ENCODE data around the gene SLC46A3. TPM values are rescaled to one million over a fixed set of nuclear protein-coding genes. Genes with fewer than 3 reads are reported as not detected.

The SLC46A3 gene
- total and polyA plus RNA-seq, 2 of the 13 experiments (the other 11 are each of a cell fraction or from before 2014, with no cell fraction given): not detected

GRCh38 chr13:28658796-28659620, 59.8 kb downstream of the SLC46A3 start, which contains the start of gene POMP (continued):
- no peak for TF ChIP-seq ZNF382 (CRISPR knock-in tag; IDR thresholded peaks at IDR 0.05; ENCODE audit: borderline replicate concordance)
- TF ChIP-seq ZNF557 (CRISPR knock-in tag; IDR thresholded peaks at IDR 0.05): no peak
- no peak for TF ChIP-seq SNRNP70 (IDR thresholded peaks at IDR 0.05; ENCODE audit: low read depth, low read length)
- no peak for TF ChIP-seq ZFP36L1 (CRISPR knock-in tag; IDR thresholded peaks at IDR 0.05)
- no peak for TF ChIP-seq RFX5 (IDR thresholded peaks at IDR 0.05; ENCODE audit: low read depth, low read length)
- TF ChIP-seq ZNF224 (CRISPR knock-in tag; IDR thresholded peaks at IDR 0.05): no peak
- no peak; the same call in 1 of the 2 replicates for TF ChIP-seq NCOA2 (CRISPR knock-in tag; IDR thresholded peaks at IDR 0.05)
- no peak for TF ChIP-seq RARG (CRISPR knock-in tag; IDR thresholded peaks at IDR 0.05; ENCODE audit: low read depth)
- TF ChIP-seq, protein P1, sequence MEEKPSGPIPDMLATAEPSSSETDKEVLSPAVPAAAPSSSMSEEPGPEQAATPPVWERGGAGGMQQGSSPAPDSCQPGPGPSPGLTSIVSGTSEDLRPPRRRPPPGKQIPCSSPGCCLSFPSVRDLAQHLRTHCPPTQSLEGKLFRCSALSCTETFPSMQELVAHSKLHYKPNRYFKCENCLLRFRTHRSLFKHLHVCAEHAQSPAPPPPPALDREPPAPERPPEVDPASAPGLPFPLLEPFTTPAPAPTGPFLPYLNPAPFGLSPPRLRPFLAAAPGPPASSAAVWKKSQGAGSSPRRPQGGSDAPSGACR (CRISPR knock-in tag; IDR thresholded peaks at IDR 0.05): peak; percentile 80; the same call in 1 of the 2 replicates
- 0 out of 2 replicates have a peak, but pooled peaks have one; percentile 44 for TF ChIP-seq HNRNPL (IDR thresholded peaks at IDR 0.05; ENCODE audit: low read depth, low read length)
- TF ChIP-seq ZNF10 (CRISPR knock-in tag; IDR thresholded peaks at IDR 0.05; ENCODE audit: borderline replicate concordance, low read depth): no peak
- TF ChIP-seq ZNF18 (CRISPR knock-in tag; IDR thresholded peaks at IDR 0.05; ENCODE audit: insufficient replicate concordance): peak; percentile 65
- no peak for TF ChIP-seq RFX3 (CRISPR knock-in tag; IDR thresholded peaks at IDR 0.05)
- no peak for TF ChIP-seq PLRG1 (conservative IDR thresholded peaks at IDR 0.05)
- TF ChIP-seq PRMT3 (CRISPR knock-in tag; IDR thresholded peaks at IDR 0.05; ENCODE audit: borderline replicate concordance, low read depth): no peak
- TF ChIP-seq, protein P2, sequence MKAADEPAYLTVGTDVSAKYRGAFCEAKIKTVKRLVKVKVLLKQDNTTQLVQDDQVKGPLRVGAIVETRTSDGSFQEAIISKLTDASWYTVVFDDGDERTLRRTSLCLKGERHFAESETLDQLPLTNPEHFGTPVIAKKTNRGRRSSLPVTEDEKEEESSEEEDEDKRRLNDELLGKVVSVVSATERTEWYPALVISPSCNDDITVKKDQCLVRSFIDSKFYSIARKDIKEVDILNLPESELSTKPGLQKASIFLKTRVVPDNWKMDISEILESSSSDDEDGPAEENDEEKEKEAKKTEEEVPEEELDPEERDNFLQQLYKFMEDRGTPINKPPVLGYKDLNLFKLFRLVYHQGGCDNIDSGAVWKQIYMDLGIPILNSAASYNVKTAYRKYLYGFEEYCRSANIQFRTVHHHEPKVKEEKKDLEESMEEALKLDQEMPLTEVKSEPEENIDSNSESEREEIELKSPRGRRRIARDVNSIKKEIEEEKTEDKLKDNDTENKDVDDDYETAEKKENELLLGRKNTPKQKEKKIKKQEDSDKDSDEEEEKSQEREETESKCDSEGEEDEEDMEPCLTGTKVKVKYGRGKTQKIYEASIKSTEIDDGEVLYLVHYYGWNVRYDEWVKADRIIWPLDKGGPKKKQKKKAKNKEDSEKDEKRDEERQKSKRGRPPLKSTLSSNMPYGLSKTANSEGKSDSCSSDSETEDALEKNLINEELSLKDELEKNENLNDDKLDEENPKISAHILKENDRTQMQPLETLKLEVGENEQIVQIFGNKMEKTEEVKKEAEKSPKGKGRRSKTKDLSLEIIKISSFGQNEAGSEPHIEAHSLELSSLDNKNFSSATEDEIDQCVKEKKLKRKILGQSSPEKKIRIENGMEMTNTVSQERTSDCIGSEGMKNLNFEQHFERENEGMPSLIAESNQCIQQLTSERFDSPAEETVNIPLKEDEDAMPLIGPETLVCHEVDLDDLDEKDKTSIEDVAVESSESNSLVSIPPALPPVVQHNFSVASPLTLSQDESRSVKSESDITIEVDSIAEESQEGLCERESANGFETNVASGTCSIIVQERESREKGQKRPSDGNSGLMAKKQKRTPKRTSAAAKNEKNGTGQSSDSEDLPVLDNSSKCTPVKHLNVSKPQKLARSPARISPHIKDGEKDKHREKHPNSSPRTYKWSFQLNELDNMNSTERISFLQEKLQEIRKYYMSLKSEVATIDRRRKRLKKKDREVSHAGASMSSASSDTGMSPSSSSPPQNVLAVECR (CRISPR knock-in tag; IDR thresholded peaks at IDR 0.05; ENCODE audit: borderline replicate concordance): peak; percentile 95
- no peak for TF ChIP-seq ZNF136 (CRISPR knock-in tag; IDR thresholded peaks at IDR 0.05; ENCODE audit: low read depth)
- TF ChIP-seq, protein P3, sequence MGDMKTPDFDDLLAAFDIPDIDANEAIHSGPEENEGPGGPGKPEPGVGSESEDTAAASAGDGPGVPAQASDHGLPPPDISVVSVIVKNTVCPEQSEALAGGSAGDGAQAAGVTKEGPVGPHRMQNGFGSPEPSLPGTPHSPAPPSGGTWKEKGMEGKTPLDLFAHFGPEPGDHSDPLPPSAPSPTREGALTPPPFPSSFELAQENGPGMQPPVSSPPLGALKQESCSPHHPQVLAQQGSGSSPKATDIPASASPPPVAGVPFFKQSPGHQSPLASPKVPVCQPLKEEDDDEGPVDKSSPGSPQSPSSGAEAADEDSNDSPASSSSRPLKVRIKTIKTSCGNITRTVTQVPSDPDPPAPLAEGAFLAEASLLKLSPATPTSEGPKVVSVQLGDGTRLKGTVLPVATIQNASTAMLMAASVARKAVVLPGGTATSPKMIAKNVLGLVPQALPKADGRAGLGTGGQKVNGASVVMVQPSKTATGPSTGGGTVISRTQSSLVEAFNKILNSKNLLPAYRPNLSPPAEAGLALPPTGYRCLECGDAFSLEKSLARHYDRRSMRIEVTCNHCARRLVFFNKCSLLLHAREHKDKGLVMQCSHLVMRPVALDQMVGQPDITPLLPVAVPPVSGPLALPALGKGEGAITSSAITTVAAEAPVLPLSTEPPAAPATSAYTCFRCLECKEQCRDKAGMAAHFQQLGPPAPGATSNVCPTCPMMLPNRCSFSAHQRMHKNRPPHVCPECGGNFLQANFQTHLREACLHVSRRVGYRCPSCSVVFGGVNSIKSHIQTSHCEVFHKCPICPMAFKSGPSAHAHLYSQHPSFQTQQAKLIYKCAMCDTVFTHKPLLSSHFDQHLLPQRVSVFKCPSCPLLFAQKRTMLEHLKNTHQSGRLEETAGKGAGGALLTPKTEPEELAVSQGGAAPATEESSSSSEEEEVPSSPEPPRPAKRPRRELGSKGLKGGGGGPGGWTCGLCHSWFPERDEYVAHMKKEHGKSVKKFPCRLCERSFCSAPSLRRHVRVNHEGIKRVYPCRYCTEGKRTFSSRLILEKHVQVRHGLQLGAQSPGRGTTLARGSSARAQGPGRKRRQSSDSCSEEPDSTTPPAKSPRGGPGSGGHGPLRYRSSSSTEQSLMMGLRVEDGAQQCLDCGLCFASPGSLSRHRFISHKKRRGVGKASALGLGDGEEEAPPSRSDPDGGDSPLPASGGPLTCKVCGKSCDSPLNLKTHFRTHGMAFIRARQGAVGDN (CRISPR knock-in tag; IDR thresholded peaks at IDR 0.05): peak; percentile 89
